Astrocyte (in vitro differentiated cells and primary cell): ENCODE data around the gene ELMO2. TPM values are rescaled to one million over a fixed set of nuclear protein-coding genes. Genes with fewer than 3 reads are reported as not detected.

Experiments
- DNase-seq: peaks from one replicate; pipeline ENCODE4 v3.0.0-alpha.2; 2010; ENCODE audit warnings: low read depth
- FAIRE-seq: peaks from 2 replicates; lab custom pipeline; 2011; peaks lifted over from hg19 to GRCh38; lab: Jason Lieb, UNC
- H2AFZ ChIP-seq: 2 replicates; pipeline ENCODE4 v1.6.0; 2012; ENCODE audit warnings: low read depth, low read length, inconsistent platforms
- H3K27ac ChIP-seq: 2 replicates; pipeline ENCODE4 v1.5.1; 2011; ENCODE audit warnings: low read depth, low read length, inconsistent platforms
- H3K27me3 ChIP-seq: 2 replicates; pipeline ENCODE4 v1.6.0; 2011; ENCODE audit warnings: low read length, inconsistent platforms; ENCODE audit not compliant: insufficient read depth
- H3K36me3 ChIP-seq: 2 replicates; pipeline ENCODE4 v1.5.1; 2011; ENCODE audit warnings: low read length, inconsistent platforms; ENCODE audit not compliant: insufficient read depth
- H3K4me1 ChIP-seq: 2 replicates; pipeline ENCODE4 v1.5.1; 2011; ENCODE audit warnings: low read length, inconsistent platforms; ENCODE audit not compliant: insufficient read depth
- H3K4me2 ChIP-seq: 2 replicates; pipeline ENCODE4 v1.6.0; 2012; ENCODE audit warnings: low read length, inconsistent platforms
- H3K4me3 ChIP-seq: 2 replicates; pipeline ENCODE4 v1.5.1; 2011; ENCODE audit warnings: low read depth, mild to moderate bottlenecking, low read length, inconsistent platforms; ENCODE audit not compliant: insufficient read depth
- H3K79me2 ChIP-seq: 2 replicates; pipeline ENCODE4 v1.6.0; 2012; ENCODE audit warnings: mild to moderate bottlenecking, low read length, inconsistent platforms; ENCODE audit not compliant: insufficient read depth
- H3K9ac ChIP-seq: 2 replicates; pipeline ENCODE4 v1.6.0; 2012; ENCODE audit warnings: mild to moderate bottlenecking, low read length, inconsistent platforms
- H3K9me3 ChIP-seq: 2 replicates; pipeline ENCODE4 v1.5.1; 2012; ENCODE audit warnings: low read depth, mild to moderate bottlenecking, low read length, inconsistent platforms; ENCODE audit not compliant: insufficient read depth
- H4K20me1 ChIP-seq: 2 replicates; pipeline ENCODE4 v1.6.0; 2012; ENCODE audit warnings: low read length, inconsistent platforms; ENCODE audit not compliant: insufficient read depth
- H3K27ac Mint-ChIP-seq: one replicate; pipeline ENCODE4 v1.8.0; 2021; ENCODE audit warnings: mild to moderate bottlenecking, mixed read lengths; ENCODE audit not compliant: unreplicated experiment
- H3K27me3 Mint-ChIP-seq: one replicate; pipeline ENCODE4 v1.8.0; 2021; ENCODE audit warnings: low read depth, mixed read lengths; ENCODE audit not compliant: unreplicated experiment
- H3K36me3 Mint-ChIP-seq: one replicate; pipeline ENCODE4 v1.8.0; 2021; ENCODE audit warnings: low read depth, mixed read lengths; ENCODE audit not compliant: unreplicated experiment
- H3K4me1 Mint-ChIP-seq: one replicate; pipeline ENCODE4 v1.8.0; 2021; ENCODE audit warnings: low read depth, mixed read lengths; ENCODE audit not compliant: unreplicated experiment
- H3K4me3 Mint-ChIP-seq: one replicate; pipeline ENCODE4 v1.8.0; 2021; ENCODE audit warnings: mild to moderate bottlenecking, moderate library complexity, mixed read lengths; ENCODE audit not compliant: unreplicated experiment
- H3K9me3 Mint-ChIP-seq: one replicate; pipeline ENCODE4 v1.8.0; 2021; ENCODE audit warnings: mild to moderate bottlenecking, mixed read lengths; ENCODE audit not compliant: unreplicated experiment
- CTCF ChIP-seq: IDR thresholded peaks from 2 replicates; pipeline ENCODE4 v1.5.1; 2011; ENCODE audit warnings: low read depth, mild to moderate bottlenecking, inconsistent platforms, low read length, moderate library complexity; ENCODE audit not compliant: insufficient read depth
- EZH2 ChIP-seq: IDR thresholded peaks from 2 replicates; pipeline ENCODE4 v1.6.1; 2012; ENCODE audit warnings: mild to moderate bottlenecking, low read length, inconsistent platforms; ENCODE audit not compliant: insufficient read depth
- total RNA-seq: library from RNA; stranded (reverse); gene quantifications from 2 replicates; pipeline ENCODE4 v1.2.1, GENCODE V29; 2021

ELMO2 gene
- total RNA-seq, 1 donor from 2014 or later = 53.4 TPM

- Histone ChIP-seq H3K9me3 (no peaks in the 10 kb centered on the region), H3K36me3 (peaks cover 29% of the 10 kb centered on the region), H3K79me2 (peaks cover 30% of the 10 kb centered on the region), H3K4me2 (no peak overlapping the region), H4K20me1 (peaks cover 33% of the 10 kb centered on the region), H3K9ac (no peak overlapping the region), H3K4me3 (no peak overlapping the region), H2AFZ (no peak overlapping the region), H3K4me1 (peaks cover 27% of the 10 kb centered on the region), H3K27ac (no peak overlapping the region), H3K27me3 (no peaks in the 10 kb centered on the region)
- H3K36me3 Mint-ChIP-seq = peaks cover 19% of the 10 kb centered on the region
- FAIRE-seq (no peak), DNase-seq (no peak)
- TF ChIP-seq EZH2 (no peak), CTCF (no peak)
- peaks cover 18% of the 10 kb centered on the region for H3K4me1 Mint-ChIP-seq
- H3K27ac Mint-ChIP-seq = no peak overlapping the region
- peak overlapping the region; percentile 90 for H3K4me3 Mint-ChIP-seq
- H3K27me3 Mint-ChIP-seq = no peaks in the 10 kb centered on the region
- H3K9me3 Mint-ChIP-seq = no peaks in the 10 kb centered on the region
Measured at GRCh38 chr20:46365487-46366220, 40.8 kb downstream of the ELMO2 start.

DNA sequence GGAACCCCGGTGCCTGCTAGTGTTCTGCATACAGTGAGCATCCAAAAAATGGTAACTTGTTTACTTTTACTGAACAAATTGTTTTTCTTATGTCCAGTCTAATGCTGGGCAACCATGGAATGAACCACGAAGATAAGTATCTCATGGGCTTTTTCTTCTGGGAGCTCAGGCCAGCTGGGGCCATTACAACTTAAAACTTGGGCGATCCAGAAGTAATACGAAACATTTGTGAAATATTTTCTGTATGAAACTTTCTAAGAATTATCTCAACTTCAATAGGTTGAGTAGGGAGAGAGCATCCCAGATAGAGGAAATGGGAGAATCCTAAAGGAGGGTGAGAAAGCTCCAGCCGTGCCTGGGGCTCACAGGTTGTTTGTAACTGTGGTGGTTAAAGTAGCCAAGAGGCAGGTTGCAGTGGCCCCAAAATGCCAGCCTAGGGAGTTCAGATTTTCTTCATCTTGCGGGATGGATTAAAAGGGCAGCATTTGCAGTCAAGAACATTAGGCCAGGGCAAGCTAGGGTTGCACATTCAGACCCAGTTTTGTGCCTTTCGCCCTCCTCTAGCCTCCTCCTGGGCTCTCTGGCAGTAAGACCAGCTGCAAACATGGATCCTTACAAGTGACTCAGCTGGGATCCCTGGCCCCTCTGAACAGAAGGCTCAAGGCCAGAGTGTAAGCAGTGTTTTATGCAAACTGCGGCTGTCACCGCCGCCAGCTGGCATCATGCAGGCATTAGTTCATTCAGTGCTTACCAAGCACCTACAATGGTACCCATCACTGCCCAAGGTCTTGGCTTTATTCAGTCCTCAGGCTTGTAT is 41.5 kb downstream of the ELMO2 start:
- FAIRE-seq (no peak), DNase-seq (no peak)
- Mint-ChIP-seq H3K27me3 (no peaks in the 10 kb centered on the region), H3K27ac (peak overlapping the region; percentile 90), H3K4me3 (peak overlapping the region; percentile 90), H3K36me3 (peaks cover 13% of the 10 kb centered on the region), H3K9me3 (no peaks in the 10 kb centered on the region), H3K4me1 (peaks cover 18% of the 10 kb centered on the region)
- H3K27me3 ChIP-seq = no peaks in the 10 kb centered on the region
- H3K79me2 ChIP-seq = peaks cover 34% of the 10 kb centered on the region
- peaks cover 21% of the 10 kb centered on the region for H3K36me3 ChIP-seq
- H3K4me2 ChIP-seq = peak overlapping the region; percentile 99
- peaks cover 36% of the 10 kb centered on the region for H4K20me1 ChIP-seq
- peak overlapping the region; percentile 86 for H3K4me3 ChIP-seq
- TF ChIP-seq CTCF = no peak
- no peak for TF ChIP-seq EZH2
- peak overlapping the region; percentile 36 for H3K27ac ChIP-seq
- peaks cover 27% of the 10 kb centered on the region for H3K4me1 ChIP-seq
- H3K9me3 ChIP-seq = no peaks in the 10 kb centered on the region
- peak overlapping the region; percentile 37 for H2AFZ ChIP-seq
- peak overlapping the region; percentile 99 for H3K9ac ChIP-seq
